Fibroblast of skin of back (primary cell): ENCODE results near the gene ZNF586. TPM values are rescaled to one million over a fixed set of nuclear protein-coding genes. Genes with fewer than 3 reads are reported as not detected.
"Not testable (repeated sequence)": the region's sequence is repeated elsewhere in the genome, so short reads cannot be mapped to it uniquely, and the experiment has no call there.

Source experiments
- DNase-seq: peaks from one replicate; pipeline ENCODE4 v3.0.0-alpha.2; 2013
- polyA plus RNA-seq, 2 experiments: library from polyadenylated mRNA; unstranded; fragments of 120-200 nt; gene quantifications; one replicate each; pipeline ENCODE4 v1.2.1, GENCODE V29; 2013; ENCODE audit not compliant: insufficient read length in 2 of 2

Gene ZNF586
- polyA plus RNA-seq (2013, experiment 1 of 2; ENCODE audit: insufficient read length): 5.7 TPM
- 4.8 TPM for polyA plus RNA-seq (2013, experiment 2 of 2; ENCODE audit: insufficient read length)

DNA sequence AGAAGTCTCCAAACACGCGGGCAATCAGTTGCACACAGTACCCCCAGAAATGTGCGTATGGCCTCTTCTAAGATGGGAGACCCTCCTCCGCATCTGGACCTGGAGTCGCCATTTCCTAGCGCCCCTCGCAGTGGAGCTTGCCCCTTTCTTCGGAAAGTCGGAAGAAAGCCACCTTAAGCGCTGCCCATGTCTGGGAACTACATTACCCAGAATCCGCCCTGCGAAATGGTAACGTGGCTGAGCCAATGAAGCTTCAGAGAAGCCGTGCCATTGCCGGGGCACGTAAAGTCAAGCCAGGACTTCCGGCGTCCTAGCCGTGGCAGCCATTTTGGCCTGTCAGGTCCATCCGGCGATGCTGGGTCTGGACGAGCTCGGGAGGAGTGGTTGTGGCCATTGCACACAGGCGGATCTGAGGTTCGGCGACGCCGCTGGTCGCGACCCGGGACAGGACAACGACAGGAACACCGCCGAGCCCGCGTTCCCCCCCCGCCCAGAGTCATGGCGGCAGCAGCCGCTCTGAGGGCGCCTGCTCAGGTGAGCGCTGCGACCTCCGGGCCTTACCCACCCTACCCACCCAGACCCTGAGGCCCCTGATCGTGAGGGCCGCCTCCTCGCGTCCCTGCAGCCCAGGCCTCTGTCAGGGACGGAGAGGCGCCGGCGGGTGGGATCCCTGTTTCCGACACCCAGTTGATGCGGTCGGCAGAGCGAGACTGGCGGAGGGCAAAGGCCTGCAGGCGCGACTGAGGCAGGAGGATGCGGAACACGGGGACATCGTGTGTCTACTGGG lies at the start of gene ZNF586:
TSS of gene ZNF586 (plus strand) at position 332 of the 787 bp plus-strand sequence. CDS start at position 499, 167 bp downstream.
- DNase-seq: peak; percentile 94

DNA sequence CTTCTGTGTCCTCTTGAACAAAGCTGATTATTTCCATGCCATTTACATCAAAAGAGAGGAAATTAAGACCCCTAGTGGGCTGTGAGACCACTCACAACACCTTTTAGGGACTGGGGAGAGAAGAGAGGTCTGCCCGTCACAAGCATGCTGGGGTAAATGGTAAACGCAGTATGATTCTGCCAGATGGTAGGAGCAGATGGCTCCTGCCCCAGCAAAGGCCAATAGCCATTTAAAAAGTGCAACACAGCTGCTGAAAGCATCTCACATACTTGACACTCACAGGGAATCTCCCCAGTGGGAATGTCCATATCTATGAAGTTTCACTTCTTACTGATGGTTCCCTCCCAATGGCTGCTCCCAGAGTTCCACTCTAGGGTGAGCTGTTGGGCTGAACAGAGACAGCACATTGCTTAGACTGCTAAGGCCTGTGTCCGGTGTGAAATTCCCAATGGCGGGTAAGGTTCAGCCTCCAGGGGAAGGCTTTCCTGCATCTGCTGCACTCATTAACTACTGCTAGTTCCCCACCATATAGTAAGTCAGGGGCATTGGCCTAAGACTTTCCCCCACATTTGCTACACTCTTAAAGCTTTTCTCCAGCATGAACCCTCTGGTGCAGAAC lies 49.5 kb upstream of the ZNF586 start:
- no peak for DNase-seq

DNA sequence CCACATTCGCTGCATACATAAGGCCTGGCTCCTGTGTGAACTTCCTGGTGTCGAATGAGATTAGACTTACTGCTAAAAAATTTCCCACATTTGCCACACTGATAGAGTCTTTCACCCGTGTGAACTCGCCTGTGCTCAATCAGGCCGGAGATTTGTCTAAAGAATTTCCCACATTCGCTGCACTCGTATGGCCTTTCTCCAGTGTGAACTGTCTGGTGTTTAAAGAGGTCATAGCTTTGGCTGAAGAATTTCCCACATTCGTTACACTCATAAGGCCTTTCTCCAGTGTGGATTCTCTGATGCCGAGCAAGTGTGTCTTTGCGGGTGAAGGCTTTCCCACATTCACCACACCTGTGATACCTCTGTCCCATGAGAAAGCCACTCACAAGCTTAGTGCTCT lies 48.6 kb upstream of the ZNF586 start:
- no peak for DNase-seq

DNA sequence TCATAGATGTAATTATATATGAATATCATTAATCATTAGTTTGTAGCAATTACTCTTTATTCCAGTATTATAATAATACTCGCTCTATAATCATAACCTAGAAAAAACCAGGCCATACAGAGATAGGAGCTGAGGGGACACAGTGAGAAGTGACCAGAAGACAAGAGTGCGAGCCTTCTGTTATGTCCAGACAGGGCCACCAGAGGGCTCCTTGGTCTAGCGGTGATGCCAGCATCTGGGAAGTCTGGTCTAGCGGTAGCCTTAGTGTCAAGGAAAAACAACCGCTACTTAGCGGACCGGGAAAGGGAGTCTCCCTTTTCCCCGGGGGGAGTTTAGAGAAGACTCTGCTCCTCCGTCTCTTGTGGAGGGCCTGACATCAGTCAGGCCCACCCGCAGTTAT lies 31.2 kb upstream of the ZNF586 start:
- peak; percentile 42 for DNase-seq

DNA sequence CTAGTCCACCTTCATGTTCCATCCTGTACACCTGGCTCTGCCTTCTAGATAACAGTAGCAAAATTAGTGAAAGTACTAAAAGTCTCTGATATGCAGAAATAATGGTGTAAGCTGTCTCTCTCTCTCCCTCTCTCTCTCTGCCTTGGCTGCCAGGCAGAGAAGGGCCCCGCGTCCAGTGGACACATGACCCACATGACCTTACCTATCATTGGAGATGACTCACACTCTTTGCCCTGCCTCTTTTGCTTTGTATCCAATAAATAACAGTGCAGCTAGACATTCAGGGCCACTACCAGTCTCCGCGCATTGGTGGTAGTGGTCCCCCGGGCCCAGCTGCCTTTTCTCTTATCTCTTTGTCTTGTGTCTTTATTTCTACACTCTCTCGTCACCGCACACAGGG lies 30.7 kb upstream of the ZNF586 start:
- DNase-seq: not testable (repeated sequence)

DNA sequence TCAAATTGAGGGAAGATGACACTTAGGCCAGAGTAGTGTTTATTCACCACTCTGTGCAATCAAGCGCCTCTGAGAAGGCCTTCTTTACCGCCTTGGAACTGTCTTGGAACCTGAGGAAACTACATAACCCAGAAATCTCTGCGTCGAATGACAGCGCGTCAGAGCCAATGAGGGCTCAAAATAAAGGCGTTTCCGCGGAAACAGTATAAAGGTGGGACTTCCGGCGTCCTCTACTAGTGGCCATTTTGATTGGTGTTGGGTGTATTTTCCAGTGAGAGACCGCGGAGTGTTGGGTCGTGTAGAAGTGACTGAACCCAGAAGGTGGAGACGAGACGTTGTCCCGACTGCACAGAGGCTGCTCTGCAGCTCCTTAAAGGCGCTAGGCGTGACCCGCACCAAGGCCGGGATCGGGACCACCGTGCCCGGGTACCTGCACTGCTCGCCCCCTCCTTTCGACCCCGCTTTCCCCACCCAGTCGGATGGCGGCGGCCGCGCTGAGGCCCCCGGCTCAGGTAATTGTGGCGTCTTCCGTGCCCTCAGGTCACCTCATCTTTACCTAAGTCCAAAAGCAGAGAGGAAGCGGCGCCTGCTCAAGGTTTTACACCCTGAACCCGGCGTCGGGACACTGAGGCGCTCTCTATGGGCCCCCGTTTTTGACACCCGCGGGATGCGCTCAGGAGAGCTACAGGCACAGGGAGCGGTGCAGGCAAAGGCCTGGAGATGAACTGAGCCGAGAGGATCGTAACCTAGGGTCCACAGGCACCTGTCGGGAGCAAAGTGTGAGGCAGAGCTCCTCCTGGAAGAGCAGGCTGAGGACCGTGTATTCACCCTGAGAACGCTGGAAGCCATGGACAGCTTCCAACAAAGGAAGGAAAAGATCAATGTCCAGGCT lies 22.6 kb upstream of the ZNF586 start, which contains the start of gene ZNF776:
TSS of gene ZNF776 (plus strand) at position 236 of the 892 bp plus-strand sequence. CDS start at position 480, 244 bp downstream.
- peak; percentile 94 for DNase-seq

DNA sequence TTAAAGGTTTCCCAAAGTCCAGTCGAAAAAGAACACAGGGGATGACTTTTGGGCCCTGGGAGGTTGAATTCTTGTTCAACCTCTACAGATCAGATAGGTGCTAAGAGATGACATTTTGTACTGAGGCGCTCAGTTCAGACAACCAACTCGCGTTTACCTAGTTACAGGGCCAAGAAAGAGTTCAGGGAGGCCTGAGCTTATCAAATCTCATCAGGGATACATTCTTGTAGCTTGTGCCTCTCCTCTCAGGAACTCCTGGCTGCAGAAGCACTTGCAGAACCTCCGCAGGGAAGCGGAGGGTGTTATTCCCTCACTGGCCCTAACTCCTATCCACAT lies 22.0 kb upstream of the ZNF586 start:
- DNase-seq: no peak

DNA sequence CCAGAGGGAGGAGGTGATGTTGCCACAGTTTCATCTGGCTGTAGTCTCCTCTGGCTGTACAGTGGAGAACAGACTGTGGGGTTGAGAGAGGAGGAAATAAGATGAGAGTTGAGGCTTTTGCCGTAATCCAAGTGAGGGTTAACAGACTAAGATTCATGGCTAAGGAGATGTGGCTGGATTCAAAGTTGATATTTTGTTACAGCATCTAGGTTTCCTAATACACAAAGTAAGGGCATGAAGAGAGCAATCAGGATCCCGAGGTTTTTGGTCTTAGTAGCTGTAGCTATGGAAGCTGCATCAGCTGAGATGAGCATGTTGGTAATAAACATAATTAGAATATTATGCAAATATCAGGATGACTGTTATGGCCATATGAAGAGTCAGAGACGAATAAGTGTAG lies 21.4 kb upstream of the ZNF586 start:
- no peak for DNase-seq

DNA sequence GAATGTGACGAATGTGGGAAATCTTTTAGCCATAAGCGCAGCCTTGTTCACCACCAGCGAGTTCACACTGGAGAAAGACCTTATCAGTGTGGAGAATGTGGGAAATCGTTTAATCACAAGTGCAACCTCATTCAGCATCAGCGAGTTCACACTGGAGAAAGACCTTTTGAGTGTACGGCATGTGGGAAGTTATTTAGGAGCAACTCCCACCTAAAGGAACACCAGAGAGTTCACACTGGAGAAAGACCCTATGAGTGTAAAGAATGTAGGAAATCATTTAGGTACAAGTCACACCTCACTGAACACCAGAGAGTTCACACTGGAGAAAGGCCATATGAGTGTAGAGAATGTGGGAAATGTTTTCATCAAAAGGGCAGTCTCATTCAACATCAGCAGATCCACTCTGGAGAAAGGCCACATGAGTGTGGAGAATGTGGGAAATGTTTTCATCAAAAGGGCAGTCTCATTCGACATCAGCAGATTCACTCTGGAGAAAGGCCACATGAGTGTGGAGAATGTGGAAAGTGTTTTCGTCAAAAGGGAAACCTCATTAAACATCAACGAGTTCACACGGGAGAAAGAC lies 15.3 kb upstream of the ZNF586 start:
- DNase-seq: no peak

DNA sequence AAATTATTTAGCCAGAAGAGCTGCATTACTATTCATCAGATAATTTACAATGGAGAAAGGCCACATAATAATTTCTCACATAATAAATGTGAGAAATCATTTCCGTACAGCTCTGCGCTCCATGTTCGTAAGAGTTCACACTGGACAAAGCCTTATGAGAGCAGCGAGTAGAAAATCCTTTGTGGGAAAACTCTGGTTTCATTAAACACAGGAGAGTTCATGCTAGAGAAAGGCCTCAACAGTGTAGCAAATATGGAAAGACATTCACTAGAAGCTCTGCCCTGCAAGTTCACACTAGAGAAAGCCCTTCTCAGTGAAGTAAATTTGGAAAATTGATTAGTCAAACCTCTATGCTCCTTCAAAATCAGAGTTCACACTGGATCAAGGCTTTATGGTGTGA lies 14.4 kb upstream of the ZNF586 start:
- no peak for DNase-seq

DNA sequence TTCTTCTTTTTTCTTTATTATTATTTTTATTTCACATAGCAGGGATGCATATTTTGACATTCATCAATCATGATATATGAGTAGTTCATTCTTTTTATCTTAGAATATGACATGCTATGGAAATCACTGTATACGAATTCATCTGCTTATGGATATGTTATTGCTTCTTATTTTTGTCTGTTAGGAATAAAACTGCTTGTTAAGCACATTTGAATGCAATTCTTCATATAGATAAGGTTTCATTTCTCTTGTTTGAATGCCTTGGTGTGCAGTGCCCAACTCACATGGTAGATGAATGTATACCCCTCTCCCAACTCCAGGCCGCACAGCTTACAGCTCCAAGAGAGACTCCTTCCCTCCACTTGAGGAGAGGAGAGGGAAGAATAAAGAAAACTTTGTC lies 11.5 kb upstream of the ZNF586 start:
- no peak for DNase-seq

DNA sequence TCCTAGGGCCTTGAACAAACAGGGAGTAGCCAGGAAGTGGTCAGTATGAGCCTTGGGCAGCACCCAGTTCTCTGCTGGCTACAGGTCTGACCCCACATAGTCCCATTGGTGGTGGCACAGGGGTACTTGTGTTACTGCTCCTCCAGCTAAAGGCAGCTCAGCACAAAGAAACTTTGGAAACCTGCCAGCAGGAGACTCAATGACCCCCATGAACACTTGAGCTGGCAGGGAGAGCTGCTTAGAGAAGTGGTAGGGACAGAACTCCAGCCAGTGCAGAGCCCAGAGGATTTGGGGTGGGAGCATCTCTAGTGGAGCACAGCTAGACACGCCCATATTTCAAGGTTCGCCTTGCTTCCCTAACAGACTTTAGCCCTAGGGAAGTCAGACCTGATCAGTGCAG lies 10.4 kb upstream of the ZNF586 start:
- DNase-seq: no peak

DNA sequence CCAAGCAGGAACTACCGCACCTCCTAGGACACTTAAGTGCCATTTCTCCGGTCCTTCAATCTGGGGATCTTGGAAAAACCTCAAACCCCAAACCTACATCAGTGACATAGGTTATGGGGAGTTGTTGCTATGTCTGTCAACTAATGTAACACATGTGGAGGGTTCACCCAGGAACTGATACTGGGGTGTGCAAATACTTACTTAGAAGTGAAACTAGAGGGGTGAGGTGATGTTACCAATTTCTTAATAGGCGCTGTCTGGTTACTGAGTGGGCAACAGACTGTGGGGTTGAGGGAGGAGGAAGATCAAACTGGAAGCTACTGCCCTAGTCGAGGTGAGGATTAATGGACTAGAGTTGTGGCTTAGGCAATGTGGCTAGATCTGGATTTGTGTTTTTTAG lies 1.9 kb downstream of the ZNF586 start:
- no peak for DNase-seq

DNA sequence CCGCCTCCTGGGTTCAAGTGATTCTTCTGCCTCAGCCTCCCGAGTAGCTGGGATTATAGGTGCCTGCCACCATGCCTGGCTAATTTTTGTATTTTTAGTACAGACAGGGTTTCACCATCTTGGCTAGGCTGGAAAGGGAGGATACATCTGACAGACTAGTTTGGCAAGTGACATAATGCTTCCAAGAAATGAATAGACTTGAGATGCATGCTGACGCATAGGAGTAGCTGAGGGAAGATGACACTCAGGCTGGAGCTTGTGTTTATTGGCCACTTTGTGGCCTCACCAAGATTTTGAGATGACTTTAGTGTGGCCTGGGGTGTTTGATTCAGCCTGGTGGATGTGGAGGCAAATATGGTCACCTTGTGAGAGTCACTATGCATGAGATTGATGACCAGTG lies 4.0 kb downstream of the ZNF586 start:
- no peak for DNase-seq

DNA sequence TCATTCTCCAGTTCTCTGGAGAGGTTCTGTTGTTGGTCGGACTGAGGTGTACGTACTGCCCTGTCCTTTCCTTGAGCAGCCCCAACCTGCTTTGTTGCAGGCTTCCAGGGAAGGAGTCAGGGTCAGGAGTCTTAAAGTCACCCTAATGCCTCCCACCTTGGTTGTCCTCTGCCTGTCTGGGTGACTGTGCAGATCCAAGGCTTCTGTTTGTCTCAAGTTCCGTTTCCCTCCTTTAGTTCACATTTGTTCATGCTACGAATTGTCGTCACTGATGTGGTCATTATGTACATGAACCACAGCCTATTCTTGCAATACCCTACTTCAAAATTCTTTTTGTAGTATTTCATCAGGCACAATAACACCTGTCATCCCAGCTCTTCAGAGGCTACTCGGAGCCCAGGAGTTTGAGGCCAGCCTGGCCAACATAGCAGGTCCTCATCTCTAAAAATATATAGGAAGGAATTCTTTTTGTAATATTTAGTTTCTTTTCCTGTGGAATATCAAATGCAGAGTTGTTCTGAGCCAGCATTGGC lies 7.4 kb downstream of the ZNF586 start:
- no peak for DNase-seq

DNA sequence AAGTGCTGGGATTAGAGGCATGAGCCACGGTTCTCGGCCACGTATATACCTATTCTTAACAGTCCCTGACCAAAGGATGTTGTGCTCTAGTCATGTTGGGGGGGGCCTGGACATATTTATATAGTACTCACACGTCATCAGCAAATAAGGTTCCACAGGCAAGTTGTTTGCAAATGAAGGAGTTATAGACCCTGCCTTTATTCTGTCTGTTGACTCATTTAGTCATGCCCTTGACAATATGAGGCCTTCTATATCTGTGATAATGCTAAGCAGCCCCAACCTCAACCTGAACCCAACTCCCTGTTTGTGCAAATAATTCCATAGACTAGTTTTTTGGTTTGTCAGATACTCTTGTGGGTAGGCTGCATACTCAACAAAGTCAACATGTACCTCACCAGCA lies 8.9 kb downstream of the ZNF586 start:
- no peak for DNase-seq

DNA sequence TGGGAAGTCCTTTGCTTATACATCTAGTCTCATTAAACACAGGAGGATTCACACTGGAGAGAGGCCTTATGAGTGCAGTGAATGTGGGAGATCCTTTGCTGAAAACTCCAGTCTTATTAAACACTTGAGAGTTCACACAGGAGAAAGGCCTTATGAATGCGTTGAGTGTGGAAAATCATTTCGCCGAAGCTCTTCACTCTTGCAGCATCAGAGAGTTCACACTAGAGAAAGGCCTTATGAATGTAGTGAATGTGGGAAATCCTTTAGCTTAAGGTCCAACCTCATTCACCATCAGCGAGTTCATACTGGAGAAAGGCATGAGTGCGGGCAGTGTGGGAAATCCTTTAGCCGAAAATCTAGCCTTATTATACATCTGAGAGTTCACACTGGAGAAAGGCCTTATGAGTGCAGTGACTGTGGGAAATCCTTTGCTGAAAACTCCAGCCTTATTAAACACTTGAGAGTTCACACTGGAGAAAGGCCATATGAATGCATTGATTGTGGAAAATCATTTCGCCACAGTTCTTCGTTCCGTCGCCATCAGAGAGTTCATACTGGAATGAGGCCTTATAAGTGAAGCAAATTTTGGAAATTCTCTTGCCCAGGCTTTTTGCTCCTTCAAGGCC lies 9.9 kb downstream of the ZNF586 start:
- DNase-seq: no peak

DNA sequence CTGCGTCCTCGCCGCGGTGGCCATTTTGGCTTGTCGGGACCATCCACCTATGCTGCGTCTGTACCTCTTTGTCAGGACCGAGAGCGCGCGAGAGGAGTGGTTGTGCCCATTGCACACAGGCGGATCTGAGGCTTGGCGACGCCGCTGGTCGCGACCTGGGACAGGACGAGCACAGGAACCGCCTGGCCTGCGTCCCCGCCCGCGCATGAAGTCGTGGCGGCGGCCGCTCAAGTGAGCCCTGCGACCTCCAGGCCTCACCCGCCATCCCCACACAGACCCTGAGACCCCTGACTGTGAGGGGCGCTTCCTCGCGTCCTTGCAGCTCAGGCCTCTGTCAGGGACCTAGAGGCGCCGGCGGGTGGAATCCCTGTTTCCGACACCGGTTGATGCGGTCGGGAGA lies 16.8 kb downstream of the ZNF586 start:
- no peak for DNase-seq

DNA sequence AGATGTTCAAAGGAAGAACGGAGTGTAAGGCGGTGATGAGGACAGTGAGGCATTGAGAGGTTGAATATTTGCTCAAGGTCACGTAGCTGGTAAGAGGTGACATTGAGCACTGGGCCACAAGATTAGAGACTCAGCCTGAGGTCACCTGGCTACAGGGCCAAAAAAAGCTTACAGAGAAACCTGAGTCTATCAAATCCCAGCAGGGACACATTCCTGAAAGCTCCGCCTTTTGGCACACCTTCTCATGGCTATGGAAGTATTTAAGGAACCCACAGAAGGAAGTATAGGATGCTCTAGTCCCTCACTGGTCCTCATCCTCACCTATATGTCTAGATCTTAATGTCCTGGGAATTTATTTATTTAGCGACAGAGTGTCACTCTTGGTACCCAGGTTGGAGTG lies 17.4 kb downstream of the ZNF586 start:
- no peak for DNase-seq

DNA sequence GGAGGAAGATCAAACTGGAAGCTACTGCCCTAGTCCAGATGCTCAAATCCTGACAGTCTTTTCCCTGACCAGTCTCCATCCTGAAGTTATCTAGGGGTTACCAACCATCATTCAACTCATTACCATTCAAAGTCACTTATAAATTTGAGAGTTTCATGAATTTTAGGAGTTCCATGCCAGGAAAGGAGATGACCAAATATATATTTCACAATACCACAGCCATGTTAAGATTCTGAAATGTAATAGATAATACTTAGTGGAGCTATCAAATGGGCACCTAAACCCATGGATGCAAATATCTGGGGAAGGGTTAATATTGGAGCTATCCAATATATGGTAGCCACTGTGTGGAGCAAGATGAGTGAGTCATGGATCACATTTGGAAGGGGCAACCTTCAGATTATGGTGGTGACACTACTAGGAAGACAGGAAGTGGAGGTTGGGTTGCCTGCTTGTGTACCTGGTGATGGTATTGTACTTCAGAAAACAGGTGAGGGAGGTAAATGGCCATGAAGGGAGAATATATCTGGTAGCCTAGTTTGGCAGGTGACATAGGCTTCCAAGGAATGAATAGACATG lies 18.7 kb downstream of the ZNF586 start:
- DNase-seq: no peak

DNA sequence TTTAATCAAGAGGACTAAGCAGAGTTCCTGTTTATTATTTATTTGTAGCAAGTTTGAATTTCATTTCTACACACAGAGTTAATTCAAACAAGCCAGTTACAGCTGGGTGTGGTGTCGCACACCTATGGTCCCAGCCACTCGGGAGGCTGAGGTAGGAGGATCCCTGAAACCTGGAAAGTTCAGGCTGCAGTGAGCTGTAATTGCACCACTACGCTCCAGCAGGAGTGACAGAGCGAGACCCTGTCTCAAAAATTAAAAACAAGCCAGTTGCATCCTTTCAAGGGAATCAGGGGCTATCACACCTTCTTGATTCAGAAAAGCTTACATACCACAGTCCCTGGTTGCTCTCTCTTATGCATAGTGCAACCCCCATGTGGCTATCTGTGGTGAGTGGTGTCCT lies 19.8 kb downstream of the ZNF586 start:
- DNase-seq: no peak

DNA sequence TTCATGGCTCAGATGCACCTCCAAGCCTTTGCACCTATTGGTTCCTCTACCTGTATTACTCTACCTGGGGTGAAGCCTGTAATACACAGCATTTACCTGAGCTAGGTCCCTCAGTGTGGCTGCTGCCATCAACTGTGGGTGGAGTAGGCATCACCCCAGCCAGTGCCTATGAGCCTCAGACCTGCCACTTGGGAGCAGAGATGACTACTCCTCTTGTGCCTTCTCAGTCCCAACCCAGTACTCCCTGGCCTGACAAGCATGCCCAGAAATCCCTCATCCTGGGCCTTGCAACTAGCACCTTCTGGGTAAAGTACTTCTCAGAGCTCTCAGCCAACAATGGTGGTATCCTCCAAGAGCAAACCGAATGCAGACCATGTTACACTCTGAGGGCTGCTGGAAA lies 27.1 kb downstream of the ZNF586 start:
- DNase-seq: not testable (repeated sequence)
